HFFc6 (cell line): Measurements from ENCODE around the gene BUB3. TPM values are rescaled to one million over a fixed set of nuclear protein-coding genes. Genes with fewer than 3 reads are reported as not detected.

Experiments used
- DNase-seq: peaks from one replicate; pipeline ENCODE4 v3.0.0-alpha.2; 2018
- H3K27ac Mint-ChIP-seq: 2 replicates; pipeline ENCODE4 v1.8.0; 2020; ENCODE audit warnings: mild to moderate bottlenecking, mixed read lengths
- H3K27me3 Mint-ChIP-seq: 2 replicates; pipeline ENCODE4 v1.8.0; 2021; ENCODE audit warnings: mild to moderate bottlenecking, moderate library complexity, mixed read lengths; ENCODE audit not compliant: insufficient read depth
- H3K36me3 Mint-ChIP-seq: 2 replicates; pipeline ENCODE4 v1.8.0; 2021; ENCODE audit warnings: low read depth, mixed read lengths
- H3K4me1 Mint-ChIP-seq: 2 replicates; pipeline ENCODE4 v1.8.0; 2020; ENCODE audit warnings: low read depth, mixed read lengths
- H3K4me3 Mint-ChIP-seq: 2 replicates; pipeline ENCODE4 v1.8.0; 2020; ENCODE audit warnings: mild to moderate bottlenecking, moderate library complexity, mixed read lengths
- H3K9me3 Mint-ChIP-seq: 2 replicates; pipeline ENCODE4 v1.8.0; 2020; ENCODE audit warnings: mild to moderate bottlenecking, mixed read lengths
- CTCF ChIP-seq: fragments of 200-600 bp; sonication (generic); IDR thresholded peaks from 2 replicates; pipeline ENCODE4 v1.5.0; 2021; ENCODE audit warnings: antibody characterized with exemption, mild to moderate bottlenecking
- total RNA-seq, 6 experiments: library from RNA; stranded (reverse); fragmentation: NEBNext Ultra II Directional; extraction: Animal tissue kit (Norgen Biotek cat#: 25700); gene quantifications; 2 replicates in 1 of 6; 3 replicates in 5 of 6; pipeline ENCODE4 v1.2.3, GENCODE V29; 2021

Gene BUB3
- total RNA-seq, 6 experiments from 2014 or later: 154 to 214 (median 202) TPM

- Mint-ChIP-seq H3K27ac (no peak within 1 kb of the TSS), H3K4me1 (peaks cover 23% of the 10 kb centered on the region), H3K4me3 (no peak within 1 kb of the TSS; the same call in 1 of the 2 replicates), H3K27me3 (peaks cover 72% of the 10 kb centered on the region), H3K9me3 (no peaks in the 10 kb centered on the region), H3K36me3 (no peaks in the 10 kb centered on the region)
- TF ChIP-seq CTCF: no peak
- DNase-seq: no peak
Observed at GRCh38 chr10:123135415-123136141, 18.6 kb upstream of the BUB3 start, which contains the start of gene HMX3. HMX3 (plus strand) TSS chr10:123135970; CDS start chr10:123136051, 81 bp downstream.

GRCh38 chr10:123136221-123136805 is 17.9 kb upstream of the BUB3 start:
- H3K27me3 Mint-ChIP-seq: peaks cover 73% of the 10 kb centered on the region
- peaks cover 23% of the 10 kb centered on the region for H3K4me1 Mint-ChIP-seq
- no peak overlapping the region for H3K27ac Mint-ChIP-seq
- DNase-seq: no peak
- H3K36me3 Mint-ChIP-seq: no peaks in the 10 kb centered on the region
- no peak for TF ChIP-seq CTCF
- H3K4me3 Mint-ChIP-seq: no peak overlapping the region; the same call in 1 of the 2 replicates
- H3K9me3 Mint-ChIP-seq: no peaks in the 10 kb centered on the region

- no peaks in the 10 kb centered on the region for H3K9me3 Mint-ChIP-seq
- H3K27me3 Mint-ChIP-seq: peaks cover 77% of the 10 kb centered on the region
- DNase-seq: no peak
- no peak overlapping the region for H3K4me3 Mint-ChIP-seq
- peaks cover 23% of the 10 kb centered on the region for H3K4me1 Mint-ChIP-seq
- H3K27ac Mint-ChIP-seq: no peak overlapping the region
- H3K36me3 Mint-ChIP-seq: no peaks in the 10 kb centered on the region
- no peak for TF ChIP-seq CTCF
Observed at GRCh38 chr10:123136806-123137642, 17.2 kb upstream of the BUB3 start.

GRCh38 chr10:123139165-123139520 is 15.1 kb upstream of the BUB3 start:
- TF ChIP-seq CTCF: no peak
- Mint-ChIP-seq H3K4me3 (peak overlapping the region; percentile 27; the same call in 1 of the 2 replicates), H3K4me1 (peaks cover 11% of the 10 kb centered on the region), H3K36me3 (no peaks in the 10 kb centered on the region), H3K9me3 (no peaks in the 10 kb centered on the region), H3K27ac (no peak overlapping the region), H3K27me3 (peaks cover 81% of the 10 kb centered on the region)
- DNase-seq: no peak

- Mint-ChIP-seq H3K4me3 (peak overlapping the region; percentile 27; the same call in 1 of the 2 replicates), H3K27ac (no peak overlapping the region), H3K36me3 (no peaks in the 10 kb centered on the region), H3K4me1 (peaks cover 12% of the 10 kb centered on the region; the same call in 1 of the 2 replicates), H3K9me3 (no peaks in the 10 kb centered on the region), H3K27me3 (peaks cover 81% of the 10 kb centered on the region)
- DNase-seq: no peak
- TF ChIP-seq CTCF: no peak
Observed at GRCh38 chr10:123139521-123140163, 14.6 kb upstream of the BUB3 start.
